Endodermal cell (in vitro differentiated cells): ENCODE data around the gene PRDM13. TPM values are rescaled to one million over a fixed set of nuclear protein-coding genes. Genes with fewer than 3 reads are reported as not detected.
"Not testable (repeated sequence)": the region's sequence is repeated elsewhere in the genome, so short reads cannot be mapped to it uniquely, and the experiment has no call there.

Source experiments
- DNase-seq: peaks from one replicate; pipeline ENCODE4 v3.0.0-alpha.2; 2017
- H3K27ac ChIP-seq: 2 replicates; pipeline ENCODE4 v1.5.1; 2013; ENCODE audit warnings: mild to moderate bottlenecking, low read depth, low read length, moderate library complexity
- H3K27me3 ChIP-seq: 2 replicates; pipeline ENCODE4 v1.6.1; 2013; ENCODE audit warnings: mild to moderate bottlenecking, low read length, moderate library complexity; ENCODE audit not compliant: insufficient read depth, control insufficient read depth, poor library complexity, severe bottlenecking
- H3K36me3 ChIP-seq: 2 replicates; pipeline ENCODE4 v1.7.0; 2013; ENCODE audit warnings: mild to moderate bottlenecking, low read length, moderate library complexity; ENCODE audit not compliant: control insufficient read depth, insufficient read depth
- H3K4me1 ChIP-seq: one replicate; pipeline ENCODE4 v1.7.0; 2013; ENCODE audit warnings: low read length; ENCODE audit not compliant: control insufficient read depth, insufficient read depth
- H3K4me3 ChIP-seq: 2 replicates; pipeline ENCODE4 v1.5.1; 2013; ENCODE audit warnings: mild to moderate bottlenecking, low read length, moderate library complexity
- H3K9ac ChIP-seq: 2 replicates; pipeline ENCODE4 v1.6.1; 2013; ENCODE audit warnings: mild to moderate bottlenecking, low read length, moderate library complexity; ENCODE audit not compliant: poor library complexity, severe bottlenecking; ENCODE audit errors: extremely low read depth
- H3K9me3 ChIP-seq: 2 replicates; pipeline ENCODE4 v1.6.1; 2013; ENCODE audit warnings: mild to moderate bottlenecking, low read length, moderate library complexity; ENCODE audit not compliant: control insufficient read depth
- H3K27ac Mint-ChIP-seq: 2 replicates; pipeline ENCODE4 v1.8.0; 2020; ENCODE audit warnings: mixed read lengths
- H3K27me3 Mint-ChIP-seq: 2 replicates; pipeline ENCODE4 v1.8.0; 2021; ENCODE audit warnings: mild to moderate bottlenecking, mixed read lengths; ENCODE audit not compliant: insufficient read depth
- H3K36me3 Mint-ChIP-seq: 2 replicates; pipeline ENCODE4 v1.8.0; 2020; ENCODE audit warnings: low read depth, mixed read lengths
- H3K4me1 Mint-ChIP-seq: 2 replicates; pipeline ENCODE4 v1.8.0; 2020; ENCODE audit warnings: mixed read lengths
- H3K4me3 Mint-ChIP-seq: 2 replicates; pipeline ENCODE4 v1.8.0; 2020; ENCODE audit warnings: mild to moderate bottlenecking, moderate library complexity, mixed read lengths
- H3K9me3 Mint-ChIP-seq: 2 replicates; pipeline ENCODE4 v1.8.0; 2020; ENCODE audit warnings: mild to moderate bottlenecking, mixed read lengths
- WGBS, 2 experiments: methylation state at CpG; one replicate each; pipeline versions ENCODE4 v1.1.5 to v1.1.7; 2013; ENCODE audit warnings: missing lambda C conversion rate in 2 of 2, mixed read lengths in 1 of 2; ENCODE audit not compliant: insufficient coverage in 1 of 2, insufficient read length in 1 of 2; 5-methylcytosine and 5-hydroxymethylcytosine counted together
- total RNA-seq, 2 donors: library from RNA; stranded (reverse); fragmentation: NEBNext Ultra II Directional in 1 of 2; extraction: Animal tissue kit (Norgen Biotek cat#: 25700) in 1 of 2; gene quantifications; 2 replicates in 1 of 2; 3 replicates in 1 of 2; pipeline ENCODE4 v1.2.1, GENCODE V29; 2021
- TF ChIP-seq, protein P1 (sequence below): fragments of 200-600 bp; sonication (generic); conservative IDR thresholded peaks from 2 replicates; pipeline ENCODE4 v1.5.0; 2021; ENCODE audit warnings: antibody characterized with exemption, mild to moderate bottlenecking

The PRDM13 gene
- total RNA-seq, 2 donors from 2014 or later: 0.09 TPM; not detected in 1

GRCh38 chr6:99645986-99646385 lies 39.4 kb downstream of the PRDM13 start:
- H3K36me3 ChIP-seq: no peaks in the 10 kb centered on the region
- Mint-ChIP-seq H3K27ac (no peak overlapping the region), H3K27me3 (peaks cover 9% of the 10 kb centered on the region), H3K4me1 (peaks cover 2% of the 10 kb centered on the region), H3K9me3 (peaks cover 4% of the 10 kb centered on the region), H3K36me3 (no peaks in the 10 kb centered on the region), H3K4me3 (no peak overlapping the region)
- H3K9ac ChIP-seq: no peak overlapping the region
- H3K4me1 ChIP-seq: no peaks in the 10 kb centered on the region
- no peak overlapping the region for H3K27ac ChIP-seq
- no peaks in the 10 kb centered on the region for H3K9me3 ChIP-seq
- H3K27me3 ChIP-seq: peaks cover 19% of the 10 kb centered on the region
- TF ChIP-seq, protein P1, sequence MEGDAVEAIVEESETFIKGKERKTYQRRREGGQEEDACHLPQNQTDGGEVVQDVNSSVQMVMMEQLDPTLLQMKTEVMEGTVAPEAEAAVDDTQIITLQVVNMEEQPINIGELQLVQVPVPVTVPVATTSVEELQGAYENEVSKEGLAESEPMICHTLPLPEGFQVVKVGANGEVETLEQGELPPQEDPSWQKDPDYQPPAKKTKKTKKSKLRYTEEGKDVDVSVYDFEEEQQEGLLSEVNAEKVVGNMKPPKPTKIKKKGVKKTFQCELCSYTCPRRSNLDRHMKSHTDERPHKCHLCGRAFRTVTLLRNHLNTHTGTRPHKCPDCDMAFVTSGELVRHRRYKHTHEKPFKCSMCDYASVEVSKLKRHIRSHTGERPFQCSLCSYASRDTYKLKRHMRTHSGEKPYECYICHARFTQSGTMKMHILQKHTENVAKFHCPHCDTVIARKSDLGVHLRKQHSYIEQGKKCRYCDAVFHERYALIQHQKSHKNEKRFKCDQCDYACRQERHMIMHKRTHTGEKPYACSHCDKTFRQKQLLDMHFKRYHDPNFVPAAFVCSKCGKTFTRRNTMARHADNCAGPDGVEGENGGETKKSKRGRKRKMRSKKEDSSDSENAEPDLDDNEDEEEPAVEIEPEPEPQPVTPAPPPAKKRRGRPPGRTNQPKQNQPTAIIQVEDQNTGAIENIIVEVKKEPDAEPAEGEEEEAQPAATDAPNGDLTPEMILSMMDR: no peak
- 82 to 90% methylated on average over 5 to 6 of the region's 6 CpGs for WGBS, 2 experiments
- DNase-seq: no peak
- H3K4me3 ChIP-seq: no peak overlapping the region

DNA sequence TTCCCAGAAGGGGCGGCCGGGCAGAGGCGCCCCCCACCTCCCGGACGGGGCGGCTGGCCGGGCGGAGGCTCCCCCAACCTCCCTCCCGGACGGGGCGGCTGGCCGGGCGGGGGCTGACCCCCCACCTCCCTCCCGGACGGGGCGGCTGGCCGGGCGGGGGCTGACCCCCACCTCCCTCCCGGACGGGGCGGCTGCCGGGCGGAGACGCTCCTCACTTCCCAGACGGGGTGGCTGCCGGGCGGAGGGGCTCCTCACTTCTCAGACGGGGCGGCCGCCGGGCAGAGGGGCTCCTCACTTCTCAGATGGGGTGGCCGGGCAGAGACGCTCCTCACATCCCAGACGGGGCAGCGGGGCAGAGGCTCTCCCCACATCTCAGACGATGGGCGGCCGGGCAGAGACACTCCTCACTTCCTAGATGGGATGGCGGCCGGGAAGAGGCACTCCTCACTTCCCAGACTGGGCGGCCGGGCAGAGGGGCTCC lies 43.5 kb downstream of the PRDM13 start:
- not testable (repeated sequence) for H3K9me3 ChIP-seq, H3K4me3 Mint-ChIP-seq, H3K4me1 ChIP-seq, DNase-seq, H3K9ac ChIP-seq, H3K36me3 Mint-ChIP-seq, H3K27me3 Mint-ChIP-seq, H3K4me3 ChIP-seq, H3K4me1 Mint-ChIP-seq, H3K36me3 ChIP-seq, H3K27ac ChIP-seq, H3K27ac Mint-ChIP-seq
- H3K27me3 ChIP-seq: peaks cover 11% of the 10 kb centered on the region
- WGBS, 2 experiments: 95% methylated on average over 24 of the region's 42 CpGs; no CpG with 5 or more reads in 1 of the 2 experiments
- peaks cover 21% of the 10 kb centered on the region for H3K9me3 Mint-ChIP-seq

- Mint-ChIP-seq H3K27me3 (peaks cover 2% of the 10 kb centered on the region), H3K9me3 (no peaks in the 10 kb centered on the region), H3K27ac (no peak overlapping the region), H3K4me1 (no peaks in the 10 kb centered on the region), H3K4me3 (no peak overlapping the region), H3K36me3 (no peaks in the 10 kb centered on the region)
- Histone ChIP-seq H3K4me1 (no peaks in the 10 kb centered on the region), H3K36me3 (no peaks in the 10 kb centered on the region), H3K4me3 (no peak overlapping the region), H3K9ac (no peak overlapping the region), H3K9me3 (no peaks in the 10 kb centered on the region), H3K27ac (no peak overlapping the region), H3K27me3 (no peaks in the 10 kb centered on the region)
- no peak for DNase-seq
- TF ChIP-seq, protein P1: no peak
- WGBS, 2 experiments: 59% methylated on average over 1 of the region's 1 CpG; no CpG with 5 or more reads in 1 of the 2 experiments
Observed at GRCh38 chr6:99660206-99660605, 53.6 kb downstream of the PRDM13 start.

GRCh38 chr6:99661870-99662269 lies 55.2 kb downstream of the PRDM13 start:
- Histone ChIP-seq H3K27me3 (no peaks in the 10 kb centered on the region), H3K4me1 (no peaks in the 10 kb centered on the region), H3K27ac (no peak overlapping the region), H3K36me3 (no peaks in the 10 kb centered on the region), H3K9ac (no peak overlapping the region), H3K4me3 (no peak overlapping the region), H3K9me3 (no peaks in the 10 kb centered on the region)
- no peaks in the 10 kb centered on the region for H3K4me1 Mint-ChIP-seq
- TF ChIP-seq, protein P1: no peak
- no peaks in the 10 kb centered on the region for H3K27me3 Mint-ChIP-seq
- WGBS, 2 experiments: 95% methylated on average over 1 of the region's 1 CpG; no CpG with 5 or more reads in 1 of the 2 experiments
- H3K36me3 Mint-ChIP-seq: no peaks in the 10 kb centered on the region
- no peak for DNase-seq
- no peak overlapping the region for H3K4me3 Mint-ChIP-seq
- H3K9me3 Mint-ChIP-seq: no peaks in the 10 kb centered on the region
- H3K27ac Mint-ChIP-seq: no peak overlapping the region
